ENCODE results near the gene COL11A2. TPM values are rescaled to one million over a fixed set of nuclear protein-coding genes. Genes with fewer than 3 reads are reported as not detected.

The COL11A2 gene
- total and polyA plus RNA-seq, 2 of the 13 experiments (the other 11 are each of a cell fraction or from before 2014, with no cell fraction given), result 0.55 TPM

DNA sequence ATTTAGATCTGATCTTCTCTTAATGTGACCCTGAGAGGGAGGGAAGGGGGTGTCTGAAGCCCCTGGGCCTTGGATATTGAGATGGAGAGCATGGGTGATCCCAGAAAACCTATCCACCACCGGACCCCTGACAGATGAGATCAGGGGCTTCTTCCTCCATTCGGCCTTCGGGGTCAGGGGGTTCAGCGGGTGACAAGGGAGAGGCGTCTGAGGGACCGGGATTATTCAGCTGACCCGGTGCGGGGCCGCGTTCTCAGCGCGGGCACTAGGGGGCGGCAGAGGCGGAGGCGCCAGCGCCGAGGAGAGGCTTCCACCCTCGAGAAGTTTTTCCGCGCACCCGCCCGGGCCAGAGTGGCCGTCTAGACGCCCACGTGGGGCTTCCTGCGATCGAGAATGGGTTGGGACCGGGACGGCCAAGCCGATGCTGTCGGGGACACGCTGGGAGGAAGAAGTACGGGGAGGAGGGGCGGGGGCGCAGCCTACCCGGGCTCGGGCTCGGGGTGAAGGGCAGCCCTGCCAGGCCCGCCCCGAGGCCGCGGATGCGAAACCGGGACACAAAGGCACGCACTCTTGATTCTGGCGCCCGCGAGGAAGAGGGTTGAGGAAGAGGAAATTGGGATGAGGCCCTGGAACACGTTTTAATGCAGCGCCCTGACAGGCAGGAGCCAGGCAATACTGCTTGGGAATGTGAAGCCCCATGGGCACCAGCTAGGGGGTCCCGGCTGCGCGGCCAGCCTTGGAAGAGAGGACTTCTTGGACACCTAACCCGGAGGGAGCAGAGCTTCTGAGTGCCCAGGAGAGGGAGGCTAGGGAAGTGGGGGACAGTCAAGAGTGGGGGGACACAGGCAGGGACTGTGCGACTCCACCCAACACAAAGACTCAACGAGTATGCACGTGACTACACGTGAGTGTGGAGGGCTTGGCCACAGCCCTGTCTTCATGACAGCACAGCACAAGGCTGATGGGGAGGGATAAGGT is 30.6 kb downstream of the COL11A2 start (continued):
- TF ChIP-seq, protein P1, sequence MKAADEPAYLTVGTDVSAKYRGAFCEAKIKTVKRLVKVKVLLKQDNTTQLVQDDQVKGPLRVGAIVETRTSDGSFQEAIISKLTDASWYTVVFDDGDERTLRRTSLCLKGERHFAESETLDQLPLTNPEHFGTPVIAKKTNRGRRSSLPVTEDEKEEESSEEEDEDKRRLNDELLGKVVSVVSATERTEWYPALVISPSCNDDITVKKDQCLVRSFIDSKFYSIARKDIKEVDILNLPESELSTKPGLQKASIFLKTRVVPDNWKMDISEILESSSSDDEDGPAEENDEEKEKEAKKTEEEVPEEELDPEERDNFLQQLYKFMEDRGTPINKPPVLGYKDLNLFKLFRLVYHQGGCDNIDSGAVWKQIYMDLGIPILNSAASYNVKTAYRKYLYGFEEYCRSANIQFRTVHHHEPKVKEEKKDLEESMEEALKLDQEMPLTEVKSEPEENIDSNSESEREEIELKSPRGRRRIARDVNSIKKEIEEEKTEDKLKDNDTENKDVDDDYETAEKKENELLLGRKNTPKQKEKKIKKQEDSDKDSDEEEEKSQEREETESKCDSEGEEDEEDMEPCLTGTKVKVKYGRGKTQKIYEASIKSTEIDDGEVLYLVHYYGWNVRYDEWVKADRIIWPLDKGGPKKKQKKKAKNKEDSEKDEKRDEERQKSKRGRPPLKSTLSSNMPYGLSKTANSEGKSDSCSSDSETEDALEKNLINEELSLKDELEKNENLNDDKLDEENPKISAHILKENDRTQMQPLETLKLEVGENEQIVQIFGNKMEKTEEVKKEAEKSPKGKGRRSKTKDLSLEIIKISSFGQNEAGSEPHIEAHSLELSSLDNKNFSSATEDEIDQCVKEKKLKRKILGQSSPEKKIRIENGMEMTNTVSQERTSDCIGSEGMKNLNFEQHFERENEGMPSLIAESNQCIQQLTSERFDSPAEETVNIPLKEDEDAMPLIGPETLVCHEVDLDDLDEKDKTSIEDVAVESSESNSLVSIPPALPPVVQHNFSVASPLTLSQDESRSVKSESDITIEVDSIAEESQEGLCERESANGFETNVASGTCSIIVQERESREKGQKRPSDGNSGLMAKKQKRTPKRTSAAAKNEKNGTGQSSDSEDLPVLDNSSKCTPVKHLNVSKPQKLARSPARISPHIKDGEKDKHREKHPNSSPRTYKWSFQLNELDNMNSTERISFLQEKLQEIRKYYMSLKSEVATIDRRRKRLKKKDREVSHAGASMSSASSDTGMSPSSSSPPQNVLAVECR (CRISPR knock-in tag; IDR thresholded peaks at IDR 0.05; ENCODE audit: borderline replicate concordance), result peak; percentile 61
- no peak for TF ChIP-seq ZNF674 (CRISPR knock-in tag; IDR thresholded peaks at IDR 0.05; ENCODE audit: low read depth)
- TF ChIP-seq, protein P2, sequence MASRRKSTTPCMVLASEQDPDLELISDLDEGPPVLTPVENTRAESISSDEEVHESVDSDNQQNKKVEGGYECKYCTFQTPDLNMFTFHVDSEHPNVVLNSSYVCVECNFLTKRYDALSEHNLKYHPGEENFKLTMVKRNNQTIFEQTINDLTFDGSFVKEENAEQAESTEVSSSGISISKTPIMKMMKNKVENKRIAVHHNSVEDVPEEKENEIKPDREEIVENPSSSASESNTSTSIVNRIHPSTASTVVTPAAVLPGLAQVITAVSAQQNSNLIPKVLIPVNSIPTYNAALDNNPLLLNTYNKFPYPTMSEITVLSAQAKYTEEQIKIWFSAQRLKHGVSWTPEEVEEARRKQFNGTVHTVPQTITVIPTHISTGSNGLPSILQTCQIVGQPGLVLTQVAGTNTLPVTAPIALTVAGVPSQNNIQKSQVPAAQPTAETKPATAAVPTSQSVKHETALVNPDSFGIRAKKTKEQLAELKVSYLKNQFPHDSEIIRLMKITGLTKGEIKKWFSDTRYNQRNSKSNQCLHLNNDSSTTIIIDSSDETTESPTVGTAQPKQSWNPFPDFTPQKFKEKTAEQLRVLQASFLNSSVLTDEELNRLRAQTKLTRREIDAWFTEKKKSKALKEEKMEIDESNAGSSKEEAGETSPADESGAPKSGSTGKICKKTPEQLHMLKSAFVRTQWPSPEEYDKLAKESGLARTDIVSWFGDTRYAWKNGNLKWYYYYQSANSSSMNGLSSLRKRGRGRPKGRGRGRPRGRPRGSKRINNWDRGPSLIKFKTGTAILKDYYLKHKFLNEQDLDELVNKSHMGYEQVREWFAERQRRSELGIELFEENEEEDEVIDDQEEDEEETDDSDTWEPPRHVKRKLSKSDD (CRISPR knock-in tag; IDR thresholded peaks at IDR 0.05; ENCODE audit: low read depth), result no peak
- TF ChIP-seq, protein P3, sequence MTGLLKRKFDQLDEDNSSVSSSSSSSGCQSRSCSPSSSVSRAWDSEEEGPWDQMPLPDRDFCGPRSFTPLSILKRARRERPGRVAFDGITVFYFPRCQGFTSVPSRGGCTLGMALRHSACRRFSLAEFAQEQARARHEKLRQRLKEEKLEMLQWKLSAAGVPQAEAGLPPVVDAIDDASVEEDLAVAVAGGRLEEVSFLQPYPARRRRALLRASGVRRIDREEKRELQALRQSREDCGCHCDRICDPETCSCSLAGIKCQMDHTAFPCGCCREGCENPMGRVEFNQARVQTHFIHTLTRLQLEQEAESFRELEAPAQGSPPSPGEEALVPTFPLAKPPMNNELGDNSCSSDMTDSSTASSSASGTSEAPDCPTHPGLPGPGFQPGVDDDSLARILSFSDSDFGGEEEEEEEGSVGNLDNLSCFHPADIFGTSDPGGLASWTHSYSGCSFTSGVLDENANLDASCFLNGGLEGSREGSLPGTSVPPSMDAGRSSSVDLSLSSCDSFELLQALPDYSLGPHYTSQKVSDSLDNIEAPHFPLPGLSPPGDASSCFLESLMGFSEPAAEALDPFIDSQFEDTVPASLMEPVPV (CRISPR knock-in tag; IDR thresholded peaks at IDR 0.05), result no peak
- TF ChIP-seq PHF5A (CRISPR knock-in tag; IDR thresholded peaks at IDR 0.05; ENCODE audit: low read depth, unreplicated experiment), result no peak
- TF ChIP-seq JUN (CRISPR knock-in tag; IDR thresholded peaks at IDR 0.05), result no peak
- TF ChIP-seq, protein P4, sequence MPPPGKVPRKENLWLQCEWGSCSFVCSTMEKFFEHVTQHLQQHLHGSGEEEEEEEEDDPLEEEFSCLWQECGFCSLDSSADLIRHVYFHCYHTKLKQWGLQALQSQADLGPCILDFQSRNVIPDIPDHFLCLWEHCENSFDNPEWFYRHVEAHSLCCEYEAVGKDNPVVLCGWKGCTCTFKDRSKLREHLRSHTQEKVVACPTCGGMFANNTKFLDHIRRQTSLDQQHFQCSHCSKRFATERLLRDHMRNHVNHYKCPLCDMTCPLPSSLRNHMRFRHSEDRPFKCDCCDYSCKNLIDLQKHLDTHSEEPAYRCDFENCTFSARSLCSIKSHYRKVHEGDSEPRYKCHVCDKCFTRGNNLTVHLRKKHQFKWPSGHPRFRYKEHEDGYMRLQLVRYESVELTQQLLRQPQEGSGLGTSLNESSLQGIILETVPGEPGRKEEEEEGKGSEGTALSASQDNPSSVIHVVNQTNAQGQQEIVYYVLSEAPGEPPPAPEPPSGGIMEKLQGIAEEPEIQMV (CRISPR knock-in tag; IDR thresholded peaks at IDR 0.05; ENCODE audit: low read depth), result no peak
- TF ChIP-seq STAT5B (CRISPR knock-in tag; IDR thresholded peaks at IDR 0.05), result no peak
- TF ChIP-seq ZNF766 (CRISPR knock-in tag; IDR thresholded peaks at IDR 0.05; ENCODE audit: borderline replicate concordance), result no peak
- no peak for TF ChIP-seq HOXA9 (CRISPR knock-in tag; IDR thresholded peaks at IDR 0.05; ENCODE audit: borderline replicate concordance)
- TF ChIP-seq RFX5 (IDR thresholded peaks at IDR 0.05; ENCODE audit: low read depth, low read length), result no peak
- peak; percentile 84 for TF ChIP-seq ARNT2 (CRISPR knock-in tag; IDR thresholded peaks at IDR 0.05; ENCODE audit: low read depth)
- TF ChIP-seq, protein P5, sequence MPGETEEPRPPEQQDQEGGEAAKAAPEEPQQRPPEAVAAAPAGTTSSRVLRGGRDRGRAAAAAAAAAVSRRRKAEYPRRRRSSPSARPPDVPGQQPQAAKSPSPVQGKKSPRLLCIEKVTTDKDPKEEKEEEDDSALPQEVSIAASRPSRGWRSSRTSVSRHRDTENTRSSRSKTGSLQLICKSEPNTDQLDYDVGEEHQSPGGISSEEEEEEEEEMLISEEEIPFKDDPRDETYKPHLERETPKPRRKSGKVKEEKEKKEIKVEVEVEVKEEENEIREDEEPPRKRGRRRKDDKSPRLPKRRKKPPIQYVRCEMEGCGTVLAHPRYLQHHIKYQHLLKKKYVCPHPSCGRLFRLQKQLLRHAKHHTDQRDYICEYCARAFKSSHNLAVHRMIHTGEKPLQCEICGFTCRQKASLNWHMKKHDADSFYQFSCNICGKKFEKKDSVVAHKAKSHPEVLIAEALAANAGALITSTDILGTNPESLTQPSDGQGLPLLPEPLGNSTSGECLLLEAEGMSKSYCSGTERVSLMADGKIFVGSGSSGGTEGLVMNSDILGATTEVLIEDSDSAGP (CRISPR knock-in tag; IDR thresholded peaks at IDR 0.05; ENCODE audit: borderline replicate concordance), result peak; percentile 84; the same call in 1 of the 2 replicates
- 0 out of 2 replicates have a peak, but pooled peaks have one; percentile 2 for TF ChIP-seq REPIN1 (CRISPR knock-in tag; IDR thresholded peaks at IDR 0.05; ENCODE audit: borderline replicate concordance, low read depth)
- TF ChIP-seq GPN1 (CRISPR knock-in tag; IDR thresholded peaks at IDR 0.05; ENCODE audit: borderline replicate concordance), result peak; percentile 21; the same call in 1 of the 2 replicates
